CD14-positive monocyte (primary cell): ENCODE results near the gene MCFD2. TPM values are rescaled to one million over a fixed set of nuclear protein-coding genes. Genes with fewer than 3 reads are reported as not detected.
A peak's percentile ranks its signal among the peaks of the same experiment; 100 is the strongest.

Source experiments
- DNase-seq, 3 donors: peaks; one replicate each; pipeline ENCODE4 v3.0.0-alpha.2; 2011 to 2022
- H2AFZ ChIP-seq: 2 replicates; pipeline ENCODE4 v1.6.0; 2012; ENCODE audit warnings: mild to moderate bottlenecking, low read depth, low read length, inconsistent platforms; ENCODE audit not compliant: insufficient read depth, poor library complexity, severe bottlenecking
- H3K27ac ChIP-seq, 2 donors: 1 replicate in 1 of 2; 2 replicates in 1 of 2; pipeline ENCODE4 v1.5.1; 2012 to 2013; ENCODE audit warnings: low read length in 2 of 2, control low read depth in 1 of 2, inconsistent platforms in 1 of 2, low read depth in 1 of 2, mild to moderate bottlenecking in 1 of 2
- H3K27me3 ChIP-seq, 2 donors: one replicate each; pipeline versions ENCODE4 v1.6.0 to v1.6.1; 2011 to 2013; ENCODE audit warnings: low read length in 2 of 2; ENCODE audit not compliant: control insufficient read depth in 2 of 2, insufficient read depth in 2 of 2
- H3K36me3 ChIP-seq, 2 donors: replicated peaks in 1 of 2; 1 replicate in 1 of 2; 2 replicates in 1 of 2; pipeline versions ENCODE4 v1.5.1 to v1.6.1; 2012 to 2013; ENCODE audit warnings: low read length in 2 of 2, control low read depth in 1 of 2, inconsistent platforms in 1 of 2, mild to moderate bottlenecking in 1 of 2; ENCODE audit not compliant: insufficient read depth in 2 of 2, control insufficient read depth in 1 of 2
- H3K4me1 ChIP-seq, 2 donors: 1 replicate in 1 of 2; 2 replicates in 1 of 2; pipeline versions ENCODE4 v1.5.1 to v1.6.1; 2012 to 2013; ENCODE audit warnings: low read length in 2 of 2, control low read depth in 1 of 2, inconsistent platforms in 1 of 2, mild to moderate bottlenecking in 1 of 2, moderate library complexity in 1 of 2; ENCODE audit not compliant: insufficient read depth in 2 of 2, control insufficient read depth in 1 of 2
- H3K4me2 ChIP-seq: replicated peaks from 2 replicates; pipeline ENCODE3; 2012; ENCODE audit warnings: low read length, moderate library complexity, mild to moderate bottlenecking; ENCODE audit not compliant: poor library complexity, severe bottlenecking; ENCODE audit errors: extremely low read depth
- H3K4me3 ChIP-seq, 3 experiments: fragments of 200-600 bp in 1 of 3; sonication (generic) in 1 of 3; replicated peaks in 1 of 3; 1 replicate in 2 of 3; 2 replicates in 1 of 3; pipeline ENCODE4 v1.5.1; 2011 to 2013; ENCODE audit warnings: low read length in 3 of 3, mild to moderate bottlenecking in 3 of 3, control low read depth in 2 of 3, low read depth in 2 of 3, inconsistent platforms in 1 of 3, moderate library complexity in 1 of 3
- H3K79me2 ChIP-seq: 2 replicates; pipeline ENCODE4 v1.6.0; 2012; ENCODE audit warnings: mild to moderate bottlenecking, control low read depth, inconsistent platforms, low read length, moderate library complexity; ENCODE audit not compliant: insufficient read depth
- H3K9ac ChIP-seq: 2 replicates; pipeline ENCODE4 v1.6.0; 2017; ENCODE audit warnings: low read length, mild to moderate bottlenecking; ENCODE audit not compliant: insufficient read depth, poor library complexity, severe bottlenecking
- H3K9me3 ChIP-seq, 2 donors: replicated peaks in 1 of 2; 1 replicate in 1 of 2; 2 replicates in 1 of 2; pipeline versions ENCODE4 v1.5.1 to v1.6.1; 2012 to 2013; ENCODE audit warnings: low read length in 2 of 2, control low read depth in 1 of 2; ENCODE audit not compliant: control insufficient read depth in 1 of 2, insufficient read depth in 1 of 2
- H4K20me1 ChIP-seq: 2 replicates; pipeline ENCODE4 v1.6.0; 2012; ENCODE audit warnings: mild to moderate bottlenecking, low read length, control low read depth, moderate library complexity; ENCODE audit not compliant: insufficient read depth
- H3K27ac Mint-ChIP-seq, 7 donors: one replicate each; pipeline ENCODE4 v1.8.0; 2020; ENCODE audit warnings: mild to moderate bottlenecking in 7 of 7, mixed read lengths in 7 of 7, moderate library complexity in 6 of 7, inconsistent platforms in 2 of 7
- H3K27me3 Mint-ChIP-seq, 3 donors: one replicate each; pipeline ENCODE4 v1.8.0; 2021 to 2022; ENCODE audit warnings: low read depth in 3 of 3, mild to moderate bottlenecking in 3 of 3, mixed read lengths in 3 of 3, moderate library complexity in 3 of 3, inconsistent platforms in 1 of 3
- H3K36me3 Mint-ChIP-seq, 2 donors: one replicate each; pipeline ENCODE4 v1.8.0; 2020; ENCODE audit warnings: mixed read lengths in 2 of 2, inconsistent platforms in 1 of 2, mild to moderate bottlenecking in 1 of 2
- H3K4me1 Mint-ChIP-seq: one replicate; pipeline ENCODE4 v1.8.0; 2020; ENCODE audit warnings: mild to moderate bottlenecking, mixed read lengths
- H3K4me3 Mint-ChIP-seq, 2 donors: one replicate each; pipeline ENCODE4 v1.8.0; 2020; ENCODE audit warnings: mild to moderate bottlenecking in 2 of 2, mixed read lengths in 2 of 2, moderate library complexity in 1 of 2
- H3K9me3 Mint-ChIP-seq, 7 donors: one replicate each; pipeline ENCODE4 v1.8.0; 2020 to 2022; ENCODE audit warnings: mixed read lengths in 7 of 7, mild to moderate bottlenecking in 6 of 7, moderate library complexity in 6 of 7, inconsistent platforms in 2 of 7
- WGBS: methylation state at CpG from one replicate; pipeline ENCODE4 v1.1.5; 2013; ENCODE audit warnings: missing lambda C conversion rate; ENCODE audit not compliant: insufficient coverage; 5-methylcytosine and 5-hydroxymethylcytosine counted together
- intact Hi-C, 2 donors: fragments of 100-400 bp; cut with micrococcal nuclease; formaldehyde crosslinking; loops; one replicate each; pipeline versions ENCODE4 v1.15.0 to v1.15.1; 2023
- polyA plus RNA-seq, 3 donors: library from polyadenylated mRNA; depleted of rRNA in 1 of 3; unstranded in 2 of 3; stranded (reverse) in 1 of 3; fragments of 300-500 nt in 2 of 3; fragments of >200 nt in 1 of 3; fragmentation: Illumina TruSeq in 2 of 3; gene quantifications; 1 replicate in 2 of 3; 2 replicates in 1 of 3; pipeline ENCODE4 v1.2.3, GENCODE V29; 2012 to 2021
- TF ChIP-seq, protein P1 (sequence below): fragments of 200-600 bp; IDR thresholded peaks from one replicate; pipeline ENCODE4 v1.8.0; 2022; ENCODE audit warnings: antibody characterized with exemption, mild to moderate bottlenecking

MCFD2 gene
- polyA plus RNA-seq, 3 donors, result 23.8 to 38.5 (median 33.6) TPM

GRCh38 chr2:46952171-46952570 is 36.6 kb upstream of the MCFD2 start:
- Histone ChIP-seq H3K4me1 (peaks cover 30 to 41% of the 10 kb centered on the region in 2 donors), H4K20me1 (peaks cover 99% of the 10 kb centered on the region), H3K27me3 (no peaks in the 10 kb centered on the region), H3K4me2 (no peak overlapping the region), H3K27ac (peak overlapping the region in 1 of 2 donors; percentile 74), H2AFZ (no peak overlapping the region), H3K9me3 (no peaks in the 10 kb centered on the region), H3K79me2 (peaks cover 100% of the 10 kb centered on the region), H3K36me3 (peaks cover 55 to 99% of the 10 kb centered on the region in 2 donors), H3K4me3 (no peak overlapping the region), H3K9ac (no peak overlapping the region)
- H3K27me3 Mint-ChIP-seq, result no peaks in the 10 kb centered on the region
- H3K4me3 Mint-ChIP-seq, result no peak overlapping the region
- intact Hi-C loops, result no loop called here
- TF ChIP-seq, protein P1, sequence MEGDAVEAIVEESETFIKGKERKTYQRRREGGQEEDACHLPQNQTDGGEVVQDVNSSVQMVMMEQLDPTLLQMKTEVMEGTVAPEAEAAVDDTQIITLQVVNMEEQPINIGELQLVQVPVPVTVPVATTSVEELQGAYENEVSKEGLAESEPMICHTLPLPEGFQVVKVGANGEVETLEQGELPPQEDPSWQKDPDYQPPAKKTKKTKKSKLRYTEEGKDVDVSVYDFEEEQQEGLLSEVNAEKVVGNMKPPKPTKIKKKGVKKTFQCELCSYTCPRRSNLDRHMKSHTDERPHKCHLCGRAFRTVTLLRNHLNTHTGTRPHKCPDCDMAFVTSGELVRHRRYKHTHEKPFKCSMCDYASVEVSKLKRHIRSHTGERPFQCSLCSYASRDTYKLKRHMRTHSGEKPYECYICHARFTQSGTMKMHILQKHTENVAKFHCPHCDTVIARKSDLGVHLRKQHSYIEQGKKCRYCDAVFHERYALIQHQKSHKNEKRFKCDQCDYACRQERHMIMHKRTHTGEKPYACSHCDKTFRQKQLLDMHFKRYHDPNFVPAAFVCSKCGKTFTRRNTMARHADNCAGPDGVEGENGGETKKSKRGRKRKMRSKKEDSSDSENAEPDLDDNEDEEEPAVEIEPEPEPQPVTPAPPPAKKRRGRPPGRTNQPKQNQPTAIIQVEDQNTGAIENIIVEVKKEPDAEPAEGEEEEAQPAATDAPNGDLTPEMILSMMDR, result no peak
- H3K9me3 Mint-ChIP-seq, result peaks cover 0 to 2% (median 0%) of the 10 kb centered on the region in 7 donors
- 100% methylated on average over 1 of the region's 3 CpGs for WGBS
- peaks cover 51% of the 10 kb centered on the region for H3K4me1 Mint-ChIP-seq
- H3K27ac Mint-ChIP-seq, result peak overlapping the region in 5 of 7 donors; percentile 4 to 88 (median 72)
- DNase-seq, result no peak
- H3K36me3 Mint-ChIP-seq, result peaks cover 73 to 94% of the 10 kb centered on the region in 2 donors

DNA sequence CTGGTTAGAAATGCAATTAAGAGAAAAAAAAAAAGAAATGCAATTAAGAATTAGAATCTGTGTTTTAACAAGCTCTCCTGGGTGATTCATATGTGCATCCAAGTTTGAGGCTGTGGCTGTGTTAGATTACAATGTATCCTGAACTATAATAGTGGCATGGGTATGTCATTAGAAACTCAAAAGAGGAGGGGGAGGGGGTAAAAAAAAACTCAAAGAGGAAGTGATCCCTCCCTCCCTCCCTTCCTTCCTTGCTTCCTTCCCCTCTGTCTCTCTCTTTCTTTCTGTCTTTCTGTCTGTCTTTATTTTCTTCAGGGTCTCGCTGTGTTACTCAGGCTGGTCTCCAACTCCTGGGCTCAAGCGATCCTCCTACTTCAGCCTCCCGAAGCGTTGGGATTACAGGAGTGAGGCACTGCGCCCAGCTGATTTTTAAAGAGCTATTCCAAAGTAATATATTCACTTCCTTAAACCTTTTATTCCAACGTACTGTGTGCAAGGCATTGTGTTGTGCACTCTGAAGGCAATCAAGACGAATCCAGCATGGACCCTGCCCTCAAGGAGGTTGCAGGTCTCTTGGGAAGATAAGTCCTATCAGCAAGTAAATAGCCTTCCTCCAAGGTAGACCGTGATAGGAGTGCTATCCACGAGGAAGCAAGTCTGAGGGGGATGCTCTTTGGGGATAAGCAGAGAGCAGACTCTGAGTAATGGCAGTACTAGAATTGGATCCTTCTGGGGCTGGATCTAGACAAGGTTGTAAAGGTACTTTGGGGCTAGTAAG is 35.9 kb upstream of the MCFD2 start:
- Histone ChIP-seq H2AFZ (no peak overlapping the region), H3K79me2 (peaks cover 100% of the 10 kb centered on the region), H3K9me3 (no peaks in the 10 kb centered on the region), H3K4me2 (peak overlapping the region; percentile 9), H3K36me3 (peaks cover 48 to 99% of the 10 kb centered on the region in 2 donors), H3K27me3 (no peaks in the 10 kb centered on the region), H4K20me1 (peaks cover 99% of the 10 kb centered on the region), H3K9ac (peak overlapping the region; percentile 16), H3K4me1 (peaks cover 37 to 48% of the 10 kb centered on the region in 2 donors), H3K27ac (peak overlapping the region; percentile 10 to 74), H3K4me3 (peak overlapping the region in 1 of 3 experiments; percentile 49)
- H3K27ac Mint-ChIP-seq, result peak overlapping the region; percentile 72 to 92 (median 88)
- no peaks in the 10 kb centered on the region for H3K27me3 Mint-ChIP-seq
- peak overlapping the region in 1 of 2 donors; percentile 75 for H3K4me3 Mint-ChIP-seq
- H3K9me3 Mint-ChIP-seq, result peaks cover 0 to 2% (median 0%) of the 10 kb centered on the region in 7 donors
- H3K36me3 Mint-ChIP-seq, result peaks cover 71 to 94% of the 10 kb centered on the region in 2 donors
- WGBS, result 84% methylated on average over 6 of the region's 9 CpGs
- intact Hi-C loops, result no loop called here
- H3K4me1 Mint-ChIP-seq, result peaks cover 58% of the 10 kb centered on the region
- TF ChIP-seq, protein P1, result no peak
- no peak for DNase-seq
